Thyroid gland (tissue), 4 donors: Measurements from ENCODE around the gene USP28.

Source experiments
- CTCF ChIP-seq, 6 experiments: fragments of 200-600 bp in 3 of 6; fragments of 450-650 bp in 3 of 6; sonication (generic) in 3 of 6; IDR thresholded peaks; one replicate each; pipeline ENCODE4 v1.5.1; 2016 to 2019; ENCODE audit warnings: antibody characterized with exemption in 6 of 6, mild to moderate bottlenecking in 2 of 6, inconsistent platforms in 1 of 6, moderate library complexity in 1 of 6
- POLR2A ChIP-seq, 2 donors: fragments of 450-650 bp; IDR thresholded peaks; one replicate each; pipeline ENCODE4 v1.6.1; 2017; ENCODE audit warnings: antibody characterized with exemption in 2 of 2, mild to moderate bottlenecking in 2 of 2, moderate library complexity in 1 of 2

GRCh38 chr11:113764527-113765219 is 110.7 kb downstream of the USP28 start:
- no peak for TF ChIP-seq CTCF (IDR thresholded peaks at IDR 0.05)
- TF ChIP-seq POLR2A (IDR thresholded peaks at IDR 0.05) = no peak
